GM19324 (cell line): ENCODE data around the gene LRRC8B.

Experiments used
- ATAC-seq: cut with Tn5 transposase; IDR thresholded peaks from one replicate; pipeline ENCODE4 v1.9.1; 2021; ENCODE audit warnings: mild to moderate bottlenecking, moderate library complexity; ENCODE audit not compliant: unreplicated experiment, low FRiP score

LRRC8B gene

DNA sequence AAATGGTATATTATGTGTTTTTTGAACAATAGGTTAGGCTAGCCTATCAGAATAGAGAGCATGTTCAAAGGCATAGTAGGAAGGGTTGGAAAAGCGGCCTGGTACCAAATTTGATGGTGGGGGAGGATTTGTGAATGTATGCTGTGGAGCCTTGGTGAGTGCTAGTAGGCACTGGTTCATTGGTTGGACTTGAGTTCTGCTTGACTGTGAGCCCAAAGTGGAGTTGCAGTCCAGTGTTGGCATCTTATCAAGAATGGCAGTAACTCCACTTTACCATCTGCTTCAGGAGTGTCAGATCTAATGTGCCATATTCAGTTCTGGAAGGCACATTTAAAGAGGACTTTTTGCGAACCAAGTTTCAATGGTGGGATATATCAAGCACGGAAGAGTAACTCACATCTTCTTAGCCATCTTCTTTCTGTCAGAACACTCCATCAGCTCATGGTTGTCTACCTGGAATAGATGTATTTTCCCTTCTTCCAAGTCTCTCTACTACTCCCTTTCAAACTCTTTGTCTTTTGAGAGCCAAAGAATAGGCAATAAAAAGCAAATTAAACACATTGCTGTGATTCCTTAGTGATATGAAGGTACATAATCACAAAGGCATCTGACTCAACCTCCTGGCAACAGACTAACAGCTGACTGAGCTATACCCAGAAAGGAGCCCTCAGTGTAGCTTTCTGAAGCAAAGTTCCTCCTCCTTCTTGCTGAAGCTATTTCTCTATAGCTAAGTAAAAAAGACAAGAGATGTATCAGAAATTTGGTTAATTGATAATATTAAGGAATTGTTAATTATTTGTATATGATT is 21.7 kb downstream of the LRRC8B start:
- no peak for ATAC-seq

DNA sequence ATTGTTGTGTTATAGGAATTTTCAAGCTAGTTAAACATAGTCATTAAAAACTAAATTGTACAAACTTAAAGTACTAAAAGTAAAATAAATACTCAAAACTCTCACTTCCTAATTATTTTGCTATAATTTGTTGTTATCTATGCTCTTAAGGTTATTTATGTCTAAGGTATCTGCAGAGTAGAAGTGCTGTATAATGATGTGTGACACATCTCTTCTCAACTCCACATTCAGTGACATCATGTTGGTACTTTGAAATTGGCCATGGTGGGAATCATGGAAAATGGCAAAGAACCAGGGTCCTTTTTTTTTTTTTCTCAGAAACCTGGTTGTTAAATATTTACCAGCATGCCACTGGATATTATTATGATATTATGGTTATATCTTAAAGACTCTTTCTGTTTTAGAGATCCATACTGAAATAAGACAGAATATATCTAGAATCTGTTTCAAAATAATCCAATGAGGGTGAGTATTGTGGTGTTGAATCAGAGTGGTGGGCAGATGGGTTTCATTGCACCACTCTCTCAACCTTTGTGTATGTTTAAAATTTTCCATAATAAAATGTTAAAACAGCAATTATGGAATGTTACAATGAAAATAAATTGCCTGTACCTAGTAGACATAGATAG is 22.4 kb downstream of the LRRC8B start:
- ATAC-seq: no peak

DNA sequence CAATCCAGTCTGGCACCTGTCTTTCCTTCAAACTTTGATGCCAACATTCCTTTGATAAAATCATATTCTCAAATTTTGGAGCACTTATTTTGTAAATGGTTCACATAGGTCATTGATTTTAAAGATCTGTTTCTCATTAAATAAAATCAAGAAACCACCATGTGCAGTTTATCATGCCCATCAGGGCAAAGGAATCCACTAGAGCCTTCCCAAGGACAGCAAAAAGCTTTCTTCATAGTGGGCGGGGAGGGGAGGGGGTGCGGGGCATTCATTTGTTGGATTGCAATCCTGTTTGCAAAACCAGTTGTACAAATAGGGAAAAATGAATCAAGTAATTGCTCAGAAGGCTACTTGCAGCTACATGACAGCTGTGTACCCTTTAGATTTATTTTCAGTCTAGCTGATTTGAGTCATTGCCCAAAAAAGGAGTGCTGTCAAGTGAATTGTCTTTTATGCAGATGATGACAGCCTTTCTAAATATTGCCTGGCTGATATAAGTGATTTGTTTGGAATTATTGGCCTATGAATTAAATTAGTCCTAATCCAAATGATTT is 23.0 kb downstream of the LRRC8B start:
- ATAC-seq: no peak

DNA sequence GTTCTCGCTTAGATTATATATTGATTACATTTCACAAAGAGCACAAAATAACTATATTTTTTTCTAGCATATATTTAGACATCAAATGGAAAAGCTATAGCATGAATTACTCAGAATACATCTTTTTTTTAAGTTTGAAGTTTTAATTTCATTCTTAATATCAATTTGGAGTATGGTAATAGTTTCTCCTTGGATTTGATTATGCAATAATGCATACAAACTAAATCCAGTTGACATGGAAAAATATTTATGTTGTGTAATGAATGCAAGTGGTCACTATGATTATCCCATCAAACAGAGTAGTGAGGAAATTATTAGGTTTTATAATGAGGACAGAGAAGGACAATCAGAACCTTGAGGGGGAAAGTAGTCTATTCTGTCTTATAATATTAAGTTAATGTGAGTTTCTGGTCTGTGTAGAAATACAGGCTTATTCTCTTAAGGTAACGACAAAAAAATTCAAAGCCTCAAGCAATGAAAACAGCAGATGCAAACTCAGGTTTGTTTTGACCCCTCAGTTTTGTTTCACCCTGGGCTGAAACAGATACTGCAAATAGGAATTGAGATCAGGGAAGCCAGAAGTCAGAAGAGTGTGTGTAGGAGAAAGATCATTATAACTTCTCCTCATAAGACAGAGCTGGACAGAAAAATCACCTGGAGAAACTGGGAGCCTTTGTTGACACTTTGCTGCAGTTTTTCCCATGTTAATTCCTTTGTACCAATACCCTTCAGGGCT is 23.7 kb downstream of the LRRC8B start:
- no peak for ATAC-seq

DNA sequence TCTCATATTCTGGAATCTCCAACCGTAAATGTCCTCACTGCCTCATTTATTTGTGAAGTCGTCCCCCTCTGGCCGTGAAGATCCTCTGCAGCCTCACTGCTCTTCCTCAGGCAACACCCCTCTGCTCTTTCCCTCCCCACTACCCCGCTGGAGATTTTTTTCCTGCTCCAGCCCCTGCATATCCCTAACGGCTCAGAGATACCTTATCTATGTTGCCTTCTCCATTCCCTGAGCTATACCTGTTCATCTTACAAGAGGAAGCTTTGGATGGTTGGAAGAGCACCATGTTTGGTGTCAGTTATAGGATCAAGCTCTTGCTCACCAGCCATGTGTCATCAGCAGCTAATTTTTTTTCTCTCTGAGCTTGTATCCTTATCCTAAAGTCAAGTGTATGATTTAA is 26.4 kb downstream of the LRRC8B start:
- no peak for ATAC-seq

DNA sequence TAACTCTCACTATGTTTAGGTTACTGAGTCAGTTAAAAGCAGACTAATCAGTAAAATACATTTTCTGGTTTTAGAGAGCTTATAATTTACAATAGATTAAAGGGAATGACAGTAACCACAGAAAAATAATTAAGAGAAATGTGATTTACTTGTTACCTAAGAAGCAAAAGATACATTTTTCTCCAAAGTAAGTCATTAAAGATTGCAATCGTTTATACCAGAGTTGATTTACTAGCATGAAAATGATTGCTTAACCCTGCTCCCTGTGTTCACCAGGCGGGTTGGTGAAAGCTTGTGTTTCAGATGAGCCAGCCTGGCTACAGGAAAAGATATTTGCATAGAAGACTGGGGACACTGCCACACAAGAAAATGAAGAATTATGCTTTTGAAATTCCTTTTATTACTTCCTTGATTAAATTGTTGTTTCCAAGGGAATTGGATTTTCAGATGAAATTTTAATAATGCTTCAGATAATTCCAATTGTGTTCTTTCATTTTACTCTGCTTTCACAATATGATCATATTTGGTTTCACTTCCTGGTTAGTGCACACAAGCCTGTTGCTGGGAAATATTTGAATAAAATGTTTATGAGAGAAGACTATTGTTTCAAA is 27.9 kb downstream of the LRRC8B start:
- ATAC-seq: peak; percentile 81

DNA sequence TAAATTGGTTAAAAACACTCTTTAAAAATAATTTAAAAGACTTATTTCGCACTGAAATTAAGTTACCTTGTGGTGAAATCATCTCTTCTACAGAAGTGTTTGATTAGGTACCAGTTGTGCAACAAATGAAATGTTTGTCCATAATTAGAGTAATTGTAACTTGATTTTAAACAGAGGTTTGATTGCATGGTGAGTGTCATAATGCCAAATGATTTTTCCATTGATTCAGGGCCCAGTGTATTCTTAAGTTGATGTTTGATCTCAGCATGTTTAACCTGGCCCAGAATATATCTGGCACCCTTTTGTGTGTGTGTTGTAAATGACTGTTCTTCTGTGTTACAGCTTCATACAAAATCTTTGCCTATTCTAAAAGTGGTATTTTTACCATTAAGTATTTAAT is 28.5 kb downstream of the LRRC8B start:
- no peak for ATAC-seq

DNA sequence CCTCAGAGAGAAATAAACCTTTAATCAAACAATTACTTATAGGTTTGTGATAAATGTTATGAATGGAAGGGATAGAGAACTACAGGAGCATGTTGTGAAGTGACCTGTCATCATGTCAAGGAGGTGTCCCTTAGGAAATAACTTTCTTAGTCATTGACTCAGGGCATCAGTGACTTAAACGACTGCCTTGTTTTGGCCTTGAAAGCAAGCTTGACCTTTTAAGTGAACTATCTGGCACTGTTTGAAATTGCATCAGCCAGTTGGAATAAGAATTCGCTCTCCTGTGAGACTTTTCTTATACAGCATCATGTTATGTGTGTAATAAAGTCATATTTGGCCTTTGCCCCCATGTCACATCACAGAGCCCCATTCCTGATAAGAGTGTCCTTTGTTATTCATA is 30.9 kb downstream of the LRRC8B start:
- ATAC-seq: no peak

DNA sequence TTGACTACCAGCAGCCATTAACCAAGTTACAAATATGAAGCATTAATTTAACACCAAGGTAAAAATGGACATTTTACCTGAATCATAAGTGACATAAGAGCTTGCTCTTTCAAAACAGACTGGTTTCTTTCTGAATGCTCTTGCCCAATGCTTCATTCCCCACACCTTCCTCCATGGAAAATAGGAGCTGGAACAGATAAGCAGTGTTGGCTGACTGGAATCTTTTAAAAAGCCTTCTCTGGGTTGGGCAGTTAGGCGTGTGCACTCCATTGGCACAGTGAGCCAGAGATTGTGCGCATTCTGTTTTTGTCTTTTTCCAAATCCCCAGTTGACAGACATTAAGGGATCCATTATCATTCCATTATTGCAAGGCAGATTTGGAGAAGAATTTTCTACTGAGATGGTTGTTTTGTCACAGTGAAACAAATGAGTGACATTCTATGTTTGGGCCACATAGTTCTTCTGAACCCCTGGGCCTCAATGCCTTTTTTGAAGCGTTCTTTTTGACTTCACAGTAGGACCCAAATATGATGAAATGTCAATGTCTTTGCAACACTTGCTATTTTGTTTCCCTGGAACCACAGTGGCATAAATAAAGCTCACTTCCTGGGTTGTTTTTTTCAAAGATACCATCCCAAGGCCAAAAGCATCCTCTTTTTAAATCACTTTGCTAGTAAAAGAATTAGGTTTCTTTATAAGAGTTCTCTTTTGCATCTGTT is 32.3 kb downstream of the LRRC8B start:
- no peak for ATAC-seq

DNA sequence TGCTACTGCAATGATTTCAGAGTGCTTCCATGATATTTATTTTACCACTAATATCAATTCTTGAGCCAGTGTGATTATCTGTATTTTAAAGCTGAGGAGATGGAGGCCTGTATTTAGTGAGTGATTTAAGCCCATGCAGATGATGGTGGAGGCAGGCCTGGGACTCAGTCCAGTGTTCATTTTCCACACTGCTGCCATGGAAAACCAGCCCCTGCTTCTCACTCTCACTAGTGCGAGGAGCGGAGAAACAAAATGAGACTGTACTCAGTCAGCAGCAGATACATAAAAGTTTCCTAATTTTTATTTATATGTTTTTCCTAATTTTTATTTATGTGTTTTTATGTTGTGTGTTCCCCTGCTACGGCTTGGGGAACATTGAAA is 32.8 kb downstream of the LRRC8B start:
- ATAC-seq: no peak

DNA sequence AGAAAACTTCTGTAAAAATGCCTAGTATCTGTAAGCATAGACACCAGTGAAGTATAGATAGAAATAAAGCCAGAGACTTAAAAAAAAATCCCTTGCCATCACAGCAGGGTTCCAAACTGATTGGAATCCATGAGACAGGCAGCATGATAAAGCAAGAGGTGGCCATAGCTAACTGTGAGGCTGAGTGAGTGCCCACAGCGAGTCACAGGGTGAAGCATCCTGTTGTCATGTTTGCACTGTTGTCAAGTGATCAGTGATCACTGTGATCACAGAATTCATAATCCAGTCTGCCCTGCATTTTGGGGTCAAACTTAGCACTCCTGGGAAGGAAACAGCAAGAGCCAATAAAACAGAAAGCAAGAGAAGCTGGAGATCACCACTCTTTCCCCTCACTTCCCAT is 33.3 kb downstream of the LRRC8B start:
- ATAC-seq: no peak

DNA sequence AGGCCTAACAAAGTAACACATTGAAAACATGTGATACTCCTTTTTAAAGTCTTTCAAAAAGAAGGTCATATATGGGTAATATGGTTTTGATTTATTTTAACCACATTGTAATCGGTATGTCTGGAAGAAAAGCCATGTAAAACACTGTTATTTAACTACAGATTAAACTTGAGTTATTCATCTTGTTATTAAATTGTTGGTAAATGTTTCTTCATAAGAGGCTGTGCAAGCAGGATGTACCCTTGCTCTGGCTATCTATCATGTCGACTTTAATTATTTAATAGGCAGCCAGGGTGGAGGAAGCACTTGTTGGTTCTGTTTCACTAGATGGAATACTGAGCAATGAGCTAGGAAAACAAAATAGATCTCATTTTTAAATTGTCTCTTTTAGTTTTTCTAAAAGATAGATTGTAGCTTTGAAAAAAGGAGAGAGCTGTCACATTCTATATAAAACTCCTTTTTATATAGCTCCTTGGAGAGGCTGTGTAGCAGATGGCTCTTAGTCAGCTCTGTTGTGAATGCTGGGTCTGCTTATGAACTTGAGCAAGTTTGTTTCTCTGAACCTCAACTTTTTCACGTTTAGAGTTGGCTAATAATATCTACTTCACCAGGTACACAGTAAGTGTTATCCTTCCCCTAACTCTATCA is 39.5 kb downstream of the LRRC8B start:
- no peak for ATAC-seq

DNA sequence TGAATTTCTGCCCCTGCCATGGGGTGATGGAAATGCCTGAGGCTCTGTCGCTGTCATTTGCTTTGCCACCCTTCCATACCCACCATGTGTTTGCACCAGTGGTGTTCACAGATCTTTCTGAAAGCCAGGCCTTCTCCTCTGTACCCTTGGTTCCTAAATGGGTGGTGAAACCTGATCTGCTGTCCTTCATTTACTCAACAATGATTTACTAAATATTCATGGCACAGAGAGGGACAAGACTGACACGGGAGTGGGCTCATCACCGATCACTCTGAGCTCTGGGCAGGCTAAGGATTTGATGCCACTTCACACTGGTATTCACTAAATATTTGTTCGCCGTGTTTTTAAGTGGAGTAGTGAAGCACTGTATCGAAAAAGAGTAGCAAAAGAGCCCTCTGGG is 40.9 kb downstream of the LRRC8B start:
- no peak for ATAC-seq

DNA sequence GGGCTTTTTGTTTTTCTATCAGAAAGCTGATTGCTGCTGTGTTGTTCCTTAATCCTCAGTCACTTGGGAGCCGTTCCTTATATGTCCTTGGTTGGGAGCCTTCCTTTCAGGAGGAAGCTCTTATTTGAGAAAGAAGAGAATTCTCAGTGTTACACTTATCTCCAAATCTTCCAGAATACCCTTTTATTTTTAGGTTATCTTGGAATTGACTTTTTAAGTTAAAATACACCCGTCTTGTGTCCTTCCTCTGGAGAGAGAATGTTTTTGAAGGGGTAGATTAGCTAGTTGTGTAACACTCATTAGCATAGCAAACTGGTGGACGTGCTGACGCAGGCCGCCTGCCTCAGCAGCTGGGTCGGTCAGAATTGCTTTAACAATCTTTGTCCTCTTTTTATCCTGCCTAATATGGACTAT is 42.1 kb downstream of the LRRC8B start:
- ATAC-seq: no peak

DNA sequence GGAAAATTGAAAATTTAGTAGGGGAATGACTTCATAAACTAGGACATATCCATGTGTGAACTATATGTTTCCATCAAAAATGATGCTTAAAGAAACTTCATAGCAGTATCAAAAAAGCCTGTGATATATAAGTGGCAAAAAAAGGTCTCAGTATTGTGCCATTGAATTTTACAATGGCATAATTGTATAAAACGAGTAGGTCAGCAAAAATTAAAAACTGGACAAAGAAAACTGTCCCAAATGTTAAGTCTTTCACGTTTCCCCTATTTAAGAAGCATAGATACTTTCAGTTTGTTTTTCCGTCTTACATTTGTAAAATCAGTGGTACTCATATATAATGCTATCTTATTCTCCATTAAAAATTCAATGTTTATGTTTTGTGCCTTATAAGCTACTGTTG is 43.2 kb downstream of the LRRC8B start:
- ATAC-seq: no peak

DNA sequence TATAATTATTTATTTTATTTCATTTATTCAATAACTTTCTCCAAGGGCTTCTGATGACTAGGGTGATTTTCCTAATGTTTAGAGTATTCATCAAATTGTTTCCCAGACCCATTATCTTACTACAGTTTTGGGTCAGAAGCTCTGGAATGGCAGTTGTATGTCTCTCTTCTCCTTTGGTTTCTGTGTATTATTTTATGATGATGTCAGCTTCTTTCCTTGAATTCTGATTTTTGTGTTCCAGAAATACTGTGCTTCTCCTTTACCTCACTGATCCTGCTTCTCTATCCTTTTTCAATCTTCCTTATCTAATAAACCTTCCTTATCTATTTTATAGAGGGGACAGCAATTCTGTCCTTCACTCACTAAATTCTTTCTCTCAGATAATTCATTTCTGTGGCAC is 48.8 kb downstream of the LRRC8B start:
- ATAC-seq: no peak

DNA sequence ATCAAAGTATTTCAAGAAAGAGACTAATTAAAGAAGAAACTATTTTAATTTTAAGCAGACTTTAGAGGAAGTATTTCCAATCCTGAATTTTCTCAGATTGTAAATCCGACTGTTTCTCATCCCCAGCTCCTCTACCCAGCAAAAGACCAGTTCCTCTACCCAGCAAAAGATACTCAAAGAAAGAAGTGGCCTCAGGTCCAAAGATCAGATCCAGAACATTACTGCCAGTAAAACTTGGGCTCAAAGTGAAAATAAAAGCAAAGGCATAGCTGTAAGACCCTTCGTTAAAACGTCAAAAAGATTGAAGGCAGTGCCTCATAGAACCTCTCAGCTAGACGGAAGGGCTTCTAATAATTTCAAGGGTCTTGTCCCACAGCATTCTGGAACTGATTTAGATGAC is 50.0 kb downstream of the LRRC8B start:
- ATAC-seq: no peak

DNA sequence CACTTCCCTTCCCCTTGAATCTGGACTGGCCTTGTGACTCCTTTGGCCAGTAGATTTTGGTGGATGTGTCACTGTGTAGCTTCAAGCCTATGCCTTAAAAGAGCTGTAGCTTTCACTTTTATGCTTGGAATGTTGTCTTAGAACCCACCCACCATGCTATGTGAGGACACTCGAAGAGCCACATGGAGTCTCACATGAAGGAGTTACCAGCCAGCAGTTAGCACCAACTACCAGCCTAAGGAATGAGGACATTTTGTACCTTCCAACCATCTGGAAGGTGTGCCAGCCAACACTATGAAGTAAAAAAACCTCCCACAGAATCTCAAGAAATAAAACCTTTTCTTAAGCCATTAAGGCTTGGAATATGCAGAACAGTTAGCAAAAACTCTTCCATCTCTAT is 50.6 kb downstream of the LRRC8B start:
- no peak for ATAC-seq

DNA sequence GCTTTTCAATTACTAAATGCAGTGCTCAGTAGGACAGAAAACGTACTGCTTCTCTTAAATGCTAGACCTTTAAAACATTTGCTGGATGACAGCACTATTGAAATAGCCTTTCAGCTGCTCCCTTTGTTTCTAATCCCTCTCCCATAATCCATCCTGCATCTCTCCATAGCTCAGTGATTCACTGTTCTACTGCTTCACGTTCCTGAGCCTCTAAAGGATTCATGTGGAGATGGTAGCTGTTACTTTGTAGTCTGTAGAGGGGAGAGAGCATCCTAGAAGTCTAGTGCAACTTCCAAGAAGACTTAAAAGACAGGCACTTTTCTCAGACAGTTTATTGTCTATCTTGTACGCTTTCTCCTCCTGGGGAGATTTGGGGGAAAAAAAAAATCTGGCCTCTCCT is 51.4 kb downstream of the LRRC8B start:
- ATAC-seq: no peak

DNA sequence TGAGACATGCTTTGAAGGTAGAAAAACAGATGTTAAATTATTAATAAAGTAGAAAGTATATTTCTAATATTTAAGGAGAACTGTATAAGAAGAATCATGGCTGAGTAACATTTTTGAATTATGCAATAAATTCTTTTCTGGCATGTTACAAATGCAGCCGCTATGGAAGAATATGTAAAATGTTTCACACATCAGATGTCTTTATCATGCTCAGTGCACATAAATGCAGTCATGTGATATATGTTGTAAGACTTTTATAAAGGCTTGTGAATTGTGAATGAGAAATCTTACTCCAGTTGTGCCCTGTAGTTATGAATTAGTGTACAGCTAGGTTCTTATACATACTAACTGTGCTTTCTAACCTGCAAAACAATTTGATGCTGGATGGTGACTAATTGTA is 53.5 kb downstream of the LRRC8B start:
- no peak for ATAC-seq
